ENCODE measurements around the gene CCDC57. TPM values are rescaled to one million over a fixed set of nuclear protein-coding genes. Genes with fewer than 3 reads are reported as not detected.

CCDC57 gene
- total RNA-seq, 1 donor from 2014 or later, result 92.1 TPM

GRCh38 chr17:82063424-82064415 lies 148.9 kb downstream of the CCDC57 start:
- H3K27me3 Mint-ChIP-seq (ENCODE audit: low read depth), result no peaks in the 10 kb centered on the region
- H3K4me3 Mint-ChIP-seq, result peak overlapping the region; percentile 64
- DNase-seq (ENCODE audit: low spot score in 2 of 2, unreplicated experiment in 2 of 2), result no peak
- H3K27ac Mint-ChIP-seq, result no peak overlapping the region
- TF ChIP-seq CTCF (IDR thresholded peaks at IDR 0.05; ENCODE audit: unreplicated experiment), result no peak
- peaks cover 4% of the 10 kb centered on the region for H3K36me3 Mint-ChIP-seq
- H3K4me1 Mint-ChIP-seq, result no peaks in the 10 kb centered on the region
- no peaks in the 10 kb centered on the region for H3K9me3 Mint-ChIP-seq

DNA sequence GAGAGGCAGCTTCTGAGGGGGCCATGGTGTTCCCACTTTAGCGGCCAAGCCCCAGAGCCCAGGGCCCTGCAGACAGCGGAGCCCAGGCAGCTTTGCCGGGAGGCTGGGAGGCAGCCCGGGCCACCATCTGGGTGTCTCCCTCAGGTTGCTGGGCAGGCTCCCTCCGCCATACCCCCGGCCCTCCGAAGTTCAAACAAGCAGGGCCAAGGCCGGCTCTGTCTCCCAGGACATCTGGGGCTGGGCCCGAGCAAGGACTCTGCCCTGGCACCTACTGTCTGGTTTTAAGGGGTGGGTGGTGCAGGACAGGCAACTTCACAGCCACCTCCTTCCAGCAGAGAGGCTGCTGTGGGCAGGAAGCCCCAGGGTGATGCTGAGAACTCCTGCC lies 149.7 kb downstream of the CCDC57 start:
- Mint-ChIP-seq H3K4me3 (no peak overlapping the region), H3K4me1 (no peaks in the 10 kb centered on the region), H3K27ac (no peak overlapping the region), H3K36me3 (peaks cover 4% of the 10 kb centered on the region), H3K9me3 (no peaks in the 10 kb centered on the region), H3K27me3 (ENCODE audit: low read depth) (no peaks in the 10 kb centered on the region)
- TF ChIP-seq CTCF (IDR thresholded peaks at IDR 0.05; ENCODE audit: unreplicated experiment), result no peak
- DNase-seq (ENCODE audit: low spot score in 2 of 2, unreplicated experiment in 2 of 2), result no peak

DNA sequence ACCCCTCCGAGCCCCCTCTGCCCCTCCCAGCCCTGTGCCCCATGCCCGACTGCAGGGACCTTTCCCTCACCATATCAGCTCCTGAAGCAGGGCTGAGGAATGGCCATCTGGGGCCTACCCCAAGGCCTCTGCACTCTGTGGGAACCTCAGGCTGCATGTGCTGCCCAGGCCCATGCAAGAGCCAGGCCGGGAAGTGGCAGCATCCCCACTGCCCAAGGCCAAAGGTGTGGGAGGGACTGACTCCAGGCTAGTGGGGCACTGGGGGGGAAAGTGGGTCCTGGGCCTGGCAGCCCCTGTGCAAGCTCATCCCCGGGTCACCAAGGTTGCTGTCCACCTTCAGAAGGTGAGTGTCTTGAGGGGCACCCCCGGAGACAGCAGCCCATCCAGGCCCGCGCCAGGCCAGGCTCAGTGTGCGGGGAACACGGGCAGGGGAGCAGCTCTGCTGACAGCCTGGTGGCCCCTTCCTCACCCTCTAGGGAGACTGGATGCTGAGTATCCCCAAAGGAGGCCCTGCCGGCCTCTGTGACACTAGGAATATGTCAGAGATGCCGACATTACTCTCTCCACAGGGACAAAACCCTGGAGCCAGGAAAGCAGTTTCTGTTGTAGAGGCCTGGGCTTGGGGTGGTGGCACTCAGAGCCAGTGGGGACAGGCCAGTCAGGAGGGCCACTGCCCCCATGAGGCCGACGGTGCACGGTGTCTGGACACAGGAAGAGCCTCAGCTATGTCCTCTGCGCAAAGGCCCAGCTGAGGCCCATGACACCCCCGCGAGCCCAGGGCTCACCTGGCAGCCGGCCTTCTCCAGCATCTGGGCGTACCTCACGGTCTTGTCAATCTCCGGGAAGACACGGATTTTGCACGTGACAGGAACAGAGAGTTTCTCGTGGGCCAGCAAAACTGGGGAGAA lies 150.3 kb downstream of the CCDC57 start:
- no peak for TF ChIP-seq CTCF (IDR thresholded peaks at IDR 0.05; ENCODE audit: unreplicated experiment)
- Mint-ChIP-seq H3K36me3 (peaks cover 5% of the 10 kb centered on the region), H3K9me3 (no peaks in the 10 kb centered on the region), H3K4me3 (peak overlapping the region; percentile 8), H3K27me3 (ENCODE audit: low read depth) (no peaks in the 10 kb centered on the region), H3K27ac (no peak overlapping the region), H3K4me1 (no peaks in the 10 kb centered on the region)
- DNase-seq (ENCODE audit: low spot score in 2 of 2, unreplicated experiment in 2 of 2), result no peak

DNA sequence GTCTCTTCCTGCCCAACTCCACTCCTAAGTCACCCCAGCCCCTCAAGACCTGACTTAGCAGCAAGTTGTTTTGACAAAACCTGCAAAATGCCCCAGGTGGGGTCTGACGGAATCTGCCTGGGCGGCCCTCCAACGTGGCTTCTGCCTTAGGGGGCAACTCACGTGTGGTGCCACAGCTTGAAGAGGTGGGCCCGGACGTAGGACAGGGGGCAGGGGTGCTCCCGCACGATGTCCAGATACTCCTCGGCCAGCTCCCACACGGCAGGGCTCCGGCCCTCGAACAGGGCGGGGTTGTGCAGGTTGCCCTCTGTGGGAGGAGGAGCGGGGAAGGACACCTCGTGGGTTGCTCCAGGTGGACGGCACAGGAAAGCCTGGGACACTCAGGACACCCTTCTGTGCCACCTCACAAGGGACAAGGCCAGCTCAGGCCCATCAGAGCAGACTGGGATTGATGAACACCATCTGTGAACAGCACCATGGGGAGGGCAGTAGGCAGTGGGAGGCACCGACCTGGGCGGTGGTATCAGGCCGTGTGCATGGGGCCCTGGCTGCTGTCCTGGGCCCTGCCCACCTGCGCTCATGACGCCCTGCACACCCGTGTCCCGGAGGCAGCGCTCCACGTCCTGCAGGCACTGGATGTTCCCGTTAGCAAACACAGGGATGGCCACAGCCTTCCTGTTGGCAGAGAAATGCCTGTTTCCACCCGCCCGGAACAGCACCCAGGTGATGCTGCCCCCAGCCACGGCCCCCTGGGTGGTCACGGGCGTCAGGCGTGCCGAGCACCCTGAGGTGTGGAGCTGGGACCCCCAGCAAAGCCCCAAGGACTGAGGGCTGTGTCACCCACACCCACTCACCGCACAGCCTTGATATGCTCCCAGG lies 151.4 kb downstream of the CCDC57 start:
- no peaks in the 10 kb centered on the region for H3K27me3 Mint-ChIP-seq (ENCODE audit: low read depth)
- H3K4me3 Mint-ChIP-seq, result no peak overlapping the region
- H3K27ac Mint-ChIP-seq, result no peak overlapping the region
- no peak for DNase-seq (ENCODE audit: low spot score in 2 of 2, unreplicated experiment in 2 of 2)
- peaks cover 5% of the 10 kb centered on the region for H3K36me3 Mint-ChIP-seq
- H3K4me1 Mint-ChIP-seq, result no peaks in the 10 kb centered on the region
- no peak for TF ChIP-seq CTCF (IDR thresholded peaks at IDR 0.05; ENCODE audit: unreplicated experiment)
- H3K9me3 Mint-ChIP-seq, result no peaks in the 10 kb centered on the region

DNA sequence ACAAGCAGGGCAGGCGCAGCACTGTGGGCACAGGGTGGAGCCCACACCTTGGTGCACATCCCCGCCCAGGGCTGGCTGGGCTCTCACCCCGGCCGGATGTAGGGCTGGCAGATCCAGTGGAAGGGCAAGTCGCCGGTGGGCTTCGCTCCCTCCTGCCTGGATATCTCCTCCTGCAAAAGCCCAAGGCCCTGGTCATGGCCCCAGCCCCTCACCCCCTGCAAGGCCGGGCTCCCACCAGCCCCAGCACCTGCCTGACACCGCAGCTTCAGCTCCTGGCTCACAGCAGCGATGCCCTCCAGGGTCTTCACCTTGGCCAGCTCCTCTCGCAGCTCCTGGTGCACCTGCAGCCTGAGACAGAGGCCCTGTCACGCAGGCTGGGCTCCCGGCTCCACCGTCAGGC lies 152.0 kb downstream of the CCDC57 start:
- Mint-ChIP-seq H3K4me3 (no peak overlapping the region), H3K27me3 (ENCODE audit: low read depth) (no peaks in the 10 kb centered on the region), H3K36me3 (peaks cover 5% of the 10 kb centered on the region), H3K4me1 (no peaks in the 10 kb centered on the region), H3K27ac (no peak overlapping the region), H3K9me3 (no peaks in the 10 kb centered on the region)
- no peak for TF ChIP-seq CTCF (IDR thresholded peaks at IDR 0.05; ENCODE audit: unreplicated experiment)
- no peak for DNase-seq (ENCODE audit: low spot score in 2 of 2, unreplicated experiment in 2 of 2)
